Trophoblast cell (in vitro differentiated cells and primary cell): ENCODE measurements around the gene HOXA4.

ENCODE experiments used
- DNase-seq, 2 donors: peaks; one replicate each; pipeline ENCODE4 v3.0.0-alpha.2; 2016
- H2AFZ ChIP-seq: 2 replicates; pipeline ENCODE4 v1.6.1; 2013; ENCODE audit warnings: low read length, moderate library complexity, mild to moderate bottlenecking; ENCODE audit not compliant: insufficient read depth, poor library complexity
- H2AK5ac ChIP-seq: 2 replicates; pipeline ENCODE4 v1.6.1; 2013; ENCODE audit warnings: mild to moderate bottlenecking, low read length
- H2BK120ac ChIP-seq: 2 replicates; pipeline ENCODE4 v1.6.1; 2013; ENCODE audit warnings: low read length, mild to moderate bottlenecking, moderate library complexity; ENCODE audit not compliant: insufficient read depth, poor library complexity
- H2BK12ac ChIP-seq: 2 replicates; pipeline ENCODE4 v1.6.1; 2013; ENCODE audit warnings: mild to moderate bottlenecking, low read length, moderate library complexity
- H2BK5ac ChIP-seq: 2 replicates; pipeline ENCODE4 v1.6.1; 2013; ENCODE audit warnings: low read length, low read depth, moderate library complexity, mild to moderate bottlenecking; ENCODE audit not compliant: poor library complexity
- H3K14ac ChIP-seq: 2 replicates; pipeline ENCODE4 v1.6.1; 2013; ENCODE audit warnings: mild to moderate bottlenecking, low read length
- H3K18ac ChIP-seq: 2 replicates; pipeline ENCODE4 v1.6.1; 2013; ENCODE audit warnings: mild to moderate bottlenecking, low read length
- H3K23ac ChIP-seq: 2 replicates; pipeline ENCODE4 v1.6.1; 2013; ENCODE audit warnings: low read length
- H3K27ac ChIP-seq: 2 replicates; pipeline ENCODE4 v1.5.1; 2013; ENCODE audit warnings: low read depth, mild to moderate bottlenecking, inconsistent platforms, low read length, moderate library complexity
- H3K27me3 ChIP-seq: 2 replicates; pipeline ENCODE4 v1.6.1; 2013; ENCODE audit warnings: inconsistent platforms, mild to moderate bottlenecking, low read length, moderate library complexity; ENCODE audit not compliant: insufficient read depth
- H3K36me3 ChIP-seq, 2 experiments: 1 replicate in 1 of 2; 2 replicates in 1 of 2; pipeline ENCODE4 v1.6.1; 2013; ENCODE audit warnings: low read length in 2 of 2, mild to moderate bottlenecking in 2 of 2, moderate library complexity in 1 of 2; ENCODE audit not compliant: insufficient read depth in 2 of 2, control insufficient read depth in 1 of 2
- H3K4ac ChIP-seq: 2 replicates; pipeline ENCODE4 v1.6.1; 2013; ENCODE audit warnings: low read depth, mild to moderate bottlenecking, low read length, moderate library complexity
- H3K4me1 ChIP-seq, 2 experiments: 1 replicate in 1 of 2; 2 replicates in 1 of 2; pipeline ENCODE4 v1.6.1; 2013; ENCODE audit warnings: low read length in 2 of 2, mild to moderate bottlenecking in 2 of 2, moderate library complexity in 1 of 2; ENCODE audit not compliant: insufficient read depth in 2 of 2, control insufficient read depth in 1 of 2
- H3K4me2 ChIP-seq: 2 replicates; pipeline ENCODE4 v1.6.1; 2013; ENCODE audit warnings: inconsistent platforms, mild to moderate bottlenecking, low read length, moderate library complexity
- H3K4me3 ChIP-seq: 2 replicates; pipeline ENCODE4 v1.5.1; 2013; ENCODE audit warnings: mild to moderate bottlenecking, low read depth, low read length, inconsistent platforms
- H3K79me1 ChIP-seq: one replicate; pipeline ENCODE4 v1.6.1; 2013; ENCODE audit warnings: low read length
- H3K79me2 ChIP-seq: 2 replicates; pipeline ENCODE4 v1.6.1; 2013; ENCODE audit warnings: low read length, mild to moderate bottlenecking; ENCODE audit not compliant: control insufficient read depth, insufficient read depth, poor library complexity
- H3K9ac ChIP-seq: 2 replicates; pipeline ENCODE4 v1.6.1; 2013; ENCODE audit warnings: mild to moderate bottlenecking, low read length
- H3K9me3 ChIP-seq: 2 replicates; pipeline ENCODE4 v1.6.1; 2013; ENCODE audit warnings: low read depth, mild to moderate bottlenecking, control low read depth, inconsistent platforms, low read length; ENCODE audit not compliant: insufficient read depth
- H4K12ac ChIP-seq: 2 replicates; pipeline ENCODE4 v1.6.1; 2013; ENCODE audit warnings: low read depth, mild to moderate bottlenecking, low read length, moderate library complexity
- H4K8ac ChIP-seq: 2 replicates; pipeline ENCODE4 v1.6.1; 2013; ENCODE audit warnings: low read depth, mild to moderate bottlenecking, low read length, moderate library complexity
- H4K91ac ChIP-seq: one replicate; pipeline ENCODE4 v1.6.1; 2013; ENCODE audit warnings: low read depth, mild to moderate bottlenecking, low read length, moderate library complexity
- WGBS: extraction: QIAGEN DNeasy Blood & Tissue Kit; methylation state at CpG from one replicate; pipeline ENCODE4 v1.1.7; 2013; ENCODE audit warnings: missing lambda C conversion rate; ENCODE audit not compliant: insufficient read length, insufficient coverage; ENCODE audit errors: extremely low coverage; 5-methylcytosine and 5-hydroxymethylcytosine counted together

The HOXA4 gene

GRCh38 chr7:27154901-27155815 is 24.6 kb upstream of the HOXA4 start:
- H4K91ac ChIP-seq, result no peak overlapping the region
- peaks cover 96% of the 10 kb centered on the region for H3K27me3 ChIP-seq
- H3K27ac ChIP-seq, result no peak overlapping the region
- no peaks in the 10 kb centered on the region for H3K79me2 ChIP-seq
- H2BK120ac ChIP-seq, result no peak overlapping the region
- H3K4ac ChIP-seq, result no peak overlapping the region
- no peak overlapping the region for H3K18ac ChIP-seq
- peak overlapping the region; percentile 41 for H3K9ac ChIP-seq
- no peak overlapping the region for H3K4me3 ChIP-seq
- no peak overlapping the region for H3K14ac ChIP-seq
- H4K12ac ChIP-seq, result no peak overlapping the region
- H2BK12ac ChIP-seq, result no peak overlapping the region
- H2AK5ac ChIP-seq, result no peak overlapping the region
- DNase-seq, result no peak
- peak overlapping the region; percentile 15 for H3K4me2 ChIP-seq
- H3K9me3 ChIP-seq, result peaks cover 58% of the 10 kb centered on the region
- H3K79me1 ChIP-seq, result no peaks in the 10 kb centered on the region
- WGBS, result no CpG with 5 or more reads among the region's 48 CpGs
- H3K36me3 ChIP-seq, result no peaks in the 10 kb centered on the region
- no peak overlapping the region for H4K8ac ChIP-seq
- no peak overlapping the region for H2AFZ ChIP-seq
- peak overlapping the region; percentile 42 for H3K23ac ChIP-seq
- H3K4me1 ChIP-seq, result peaks cover 0 to 2% of the 10 kb centered on the region in 2 experiments
- H2BK5ac ChIP-seq, result no peak overlapping the region

GRCh38 chr7:27154369-27154768 is 23.8 kb upstream of the HOXA4 start:
- Histone ChIP-seq H3K18ac (no peak overlapping the region), H3K27me3 (peaks cover 91% of the 10 kb centered on the region), H2AK5ac (no peak overlapping the region), H2BK12ac (no peak overlapping the region), H3K79me1 (no peaks in the 10 kb centered on the region), H2BK5ac (no peak overlapping the region), H3K14ac (no peak overlapping the region), H2AFZ (no peak overlapping the region), H3K23ac (no peak overlapping the region), H3K9me3 (peaks cover 54% of the 10 kb centered on the region), H3K4me2 (no peak overlapping the region), H3K36me3 (no peaks in the 10 kb centered on the region), H4K12ac (no peak overlapping the region), H4K91ac (no peak overlapping the region), H3K79me2 (no peaks in the 10 kb centered on the region), H3K27ac (no peak overlapping the region), H3K9ac (no peak overlapping the region), H3K4ac (no peak overlapping the region), H2BK120ac (no peak overlapping the region), H3K4me3 (no peak overlapping the region), H4K8ac (no peak overlapping the region), H3K4me1 (peaks cover 0 to 2% of the 10 kb centered on the region in 2 experiments)
- DNase-seq, result no peak
- WGBS, result no CpG with 5 or more reads among the region's 10 CpGs

GRCh38 chr7:27153526-27153925 is 23.0 kb upstream of the HOXA4 start:
- no CpG with 5 or more reads among the region's 3 CpGs for WGBS
- Histone ChIP-seq H2BK5ac (no peak overlapping the region), H3K79me2 (no peaks in the 10 kb centered on the region), H3K18ac (no peak overlapping the region), H3K9me3 (peaks cover 51% of the 10 kb centered on the region), H3K27ac (no peak overlapping the region), H2BK120ac (no peak overlapping the region), H2AFZ (no peak overlapping the region), H3K27me3 (peaks cover 91% of the 10 kb centered on the region), H3K4me1 (peaks cover 0 to 2% of the 10 kb centered on the region in 2 experiments), H2AK5ac (no peak overlapping the region), H3K9ac (no peak overlapping the region), H4K12ac (no peak overlapping the region), H2BK12ac (no peak overlapping the region), H3K4ac (no peak overlapping the region), H3K4me3 (no peak overlapping the region), H3K23ac (no peak overlapping the region), H3K79me1 (no peaks in the 10 kb centered on the region), H3K14ac (no peak overlapping the region), H3K36me3 (no peaks in the 10 kb centered on the region), H4K91ac (no peak overlapping the region), H4K8ac (no peak overlapping the region), H3K4me2 (no peak overlapping the region)
- DNase-seq, result no peak

GRCh38 chr7:27152816-27153442 is 22.4 kb upstream of the HOXA4 start:
- Histone ChIP-seq H2BK5ac (no peak overlapping the region), H4K12ac (no peak overlapping the region), H2BK120ac (no peak overlapping the region), H3K4me3 (no peak overlapping the region), H3K27me3 (peaks cover 91% of the 10 kb centered on the region), H3K4me1 (peaks cover 0 to 2% of the 10 kb centered on the region in 2 experiments), H3K18ac (no peak overlapping the region), H4K8ac (no peak overlapping the region), H3K4ac (no peak overlapping the region), H3K14ac (no peak overlapping the region), H3K9me3 (peaks cover 52% of the 10 kb centered on the region), H3K9ac (no peak overlapping the region), H2AFZ (no peak overlapping the region), H3K23ac (no peak overlapping the region), H3K79me2 (no peaks in the 10 kb centered on the region), H3K36me3 (no peaks in the 10 kb centered on the region), H3K4me2 (no peak overlapping the region), H4K91ac (no peak overlapping the region), H3K79me1 (no peaks in the 10 kb centered on the region), H2BK12ac (no peak overlapping the region), H3K27ac (no peak overlapping the region), H2AK5ac (no peak overlapping the region)
- DNase-seq, result no peak
- WGBS, result no CpG with 5 or more reads among the region's 22 CpGs
